ENCODE results near the gene SUPT20HL1.
A peak's percentile ranks its signal among the peaks of the same experiment; 100 is the strongest.
"Not testable (repeated sequence)": the region's sequence is repeated elsewhere in the genome, so short reads cannot be mapped to it uniquely, and the experiment has no call there.

SUPT20HL1 gene

GRCh38 chrX:24364326-24364725 lies 3.9 kb downstream of the SUPT20HL1 start:
- DNase-seq = no peak

- DNase-seq = no peak
Measured at GRCh38 chrX:24364851-24365538, 4.6 kb downstream of the SUPT20HL1 start.

GRCh38 chrX:24366762-24367400 lies 6.4 kb downstream of the SUPT20HL1 start:
- DNase-seq = not testable (repeated sequence)

GRCh38 chrX:24369816-24370215 lies 9.4 kb downstream of the SUPT20HL1 start:
- DNase-seq = no peak

- DNase-seq = peak; percentile 21
Measured at GRCh38 chrX:24371391-24371972, 11.0 kb downstream of the SUPT20HL1 start.

GRCh38 chrX:24372021-24372763 lies 11.8 kb downstream of the SUPT20HL1 start:
- no peak for DNase-seq

- DNase-seq = no peak
Measured at GRCh38 chrX:24375600-24376131, 15.2 kb downstream of the SUPT20HL1 start.

- DNase-seq = no peak
Measured at GRCh38 chrX:24376403-24376802, 16.0 kb downstream of the SUPT20HL1 start.

GRCh38 chrX:24377195-24377594 lies 16.8 kb downstream of the SUPT20HL1 start:
- DNase-seq = no peak

GRCh38 chrX:24377911-24378468 lies 17.6 kb downstream of the SUPT20HL1 start:
- DNase-seq = no peak

- DNase-seq = no peak
Measured at GRCh38 chrX:24378706-24379105, 18.3 kb downstream of the SUPT20HL1 start.

- peak; percentile 28 for DNase-seq
Measured at GRCh38 chrX:24380262-24381187, 20.1 kb downstream of the SUPT20HL1 start.

GRCh38 chrX:24382315-24382714 lies 21.9 kb downstream of the SUPT20HL1 start:
- not testable (repeated sequence) for DNase-seq

GRCh38 chrX:24387724-24388123 lies 27.3 kb downstream of the SUPT20HL1 start:
- DNase-seq = no peak

GRCh38 chrX:24391389-24391788 lies 30.9 kb downstream of the SUPT20HL1 start:
- DNase-seq = no peak

GRCh38 chrX:24391843-24392242 lies 31.4 kb downstream of the SUPT20HL1 start:
- no peak for DNase-seq

GRCh38 chrX:24392709-24393108 lies 32.3 kb downstream of the SUPT20HL1 start:
- no peak for DNase-seq

GRCh38 chrX:24395775-24396174 lies 35.3 kb downstream of the SUPT20HL1 start:
- DNase-seq = peak; percentile 8

- no peak for DNase-seq
Measured at GRCh38 chrX:24396236-24396930, 35.9 kb downstream of the SUPT20HL1 start.

- no peak for DNase-seq
Measured at GRCh38 chrX:24396931-24397279, 36.5 kb downstream of the SUPT20HL1 start.

GRCh38 chrX:24398766-24399165 lies 38.3 kb downstream of the SUPT20HL1 start:
- no peak for DNase-seq
